ENCODE measurements around the gene PAK2.

DNA sequence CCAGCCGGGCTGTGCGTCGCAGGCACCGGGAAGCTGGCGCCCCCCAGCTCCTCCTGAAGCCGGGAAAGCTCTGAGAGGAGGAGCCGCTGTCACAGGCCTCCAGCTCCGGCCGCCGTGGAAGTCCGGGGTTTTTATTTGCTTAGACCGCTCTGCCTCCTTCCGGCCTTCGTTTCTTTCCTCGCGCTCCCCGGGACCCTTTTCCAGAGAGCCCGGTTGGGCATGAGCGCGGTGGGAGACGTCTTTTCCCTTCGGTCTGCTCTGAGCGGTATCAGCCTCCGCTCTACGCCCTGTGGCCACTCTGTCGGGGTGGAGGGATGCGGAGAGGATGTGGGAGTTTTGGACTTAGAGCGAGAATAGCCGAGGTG, 128.6 kb downstream of the PAK2 start:
- TF ChIP-seq CTCF (IDR thresholded peaks at IDR 0.05) (no peak), TP53 (CRISPR knock-in tag; IDR thresholded peaks at IDR 0.05) (no peak), SP1 (CRISPR knock-in tag; conservative IDR thresholded peaks at IDR 0.05) (no peak), NR3C1 (CRISPR knock-in tag; conservative IDR thresholded peaks at IDR 0.05; ENCODE audit: low read depth) (no peak), FOXK1 (CRISPR knock-in tag; IDR thresholded peaks at IDR 0.05) (no peak), SOX15 (CRISPR knock-in tag; IDR thresholded peaks at IDR 0.05) (no peak), NFYB (CRISPR knock-in tag; conservative IDR thresholded peaks at IDR 0.05; ENCODE audit: low read depth) (no peak), ETV6 (CRISPR knock-in tag; IDR thresholded peaks at IDR 0.05) (no peak)
- TF ChIP-seq, protein P1, sequence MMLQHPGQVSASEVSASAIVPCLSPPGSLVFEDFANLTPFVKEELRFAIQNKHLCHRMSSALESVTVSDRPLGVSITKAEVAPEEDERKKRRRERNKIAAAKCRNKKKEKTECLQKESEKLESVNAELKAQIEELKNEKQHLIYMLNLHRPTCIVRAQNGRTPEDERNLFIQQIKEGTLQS (CRISPR knock-in tag; conservative IDR thresholded peaks at IDR 0.05) = no peak
- TF ChIP-seq, protein P2, sequence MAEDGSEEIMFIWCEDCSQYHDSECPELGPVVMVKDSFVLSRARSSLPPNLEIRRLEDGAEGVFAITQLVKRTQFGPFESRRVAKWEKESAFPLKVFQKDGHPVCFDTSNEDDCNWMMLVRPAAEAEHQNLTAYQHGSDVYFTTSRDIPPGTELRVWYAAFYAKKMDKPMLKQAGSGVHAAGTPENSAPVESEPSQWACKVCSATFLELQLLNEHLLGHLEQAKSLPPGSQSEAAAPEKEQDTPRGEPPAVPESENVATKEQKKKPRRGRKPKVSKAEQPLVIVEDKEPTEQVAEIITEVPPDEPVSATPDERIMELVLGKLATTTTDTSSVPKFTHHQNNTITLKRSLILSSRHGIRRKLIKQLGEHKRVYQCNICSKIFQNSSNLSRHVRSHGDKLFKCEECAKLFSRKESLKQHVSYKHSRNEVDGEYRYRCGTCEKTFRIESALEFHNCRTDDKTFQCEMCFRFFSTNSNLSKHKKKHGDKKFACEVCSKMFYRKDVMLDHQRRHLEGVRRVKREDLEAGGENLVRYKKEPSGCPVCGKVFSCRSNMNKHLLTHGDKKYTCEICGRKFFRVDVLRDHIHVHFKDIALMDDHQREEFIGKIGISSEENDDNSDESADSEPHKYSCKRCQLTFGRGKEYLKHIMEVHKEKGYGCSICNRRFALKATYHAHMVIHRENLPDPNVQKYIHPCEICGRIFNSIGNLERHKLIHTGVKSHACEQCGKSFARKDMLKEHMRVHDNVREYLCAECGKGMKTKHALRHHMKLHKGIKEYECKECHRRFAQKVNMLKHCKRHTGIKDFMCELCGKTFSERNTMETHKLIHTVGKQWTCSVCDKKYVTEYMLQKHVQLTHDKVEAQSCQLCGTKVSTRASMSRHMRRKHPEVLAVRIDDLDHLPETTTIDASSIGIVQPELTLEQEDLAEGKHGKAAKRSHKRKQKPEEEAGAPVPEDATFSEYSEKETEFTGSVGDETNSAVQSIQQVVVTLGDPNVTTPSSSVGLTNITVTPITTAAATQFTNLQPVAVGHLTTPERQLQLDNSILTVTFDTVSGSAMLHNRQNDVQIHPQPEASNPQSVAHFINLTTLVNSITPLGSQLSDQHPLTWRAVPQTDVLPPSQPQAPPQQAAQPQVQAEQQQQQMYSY (CRISPR knock-in tag; IDR thresholded peaks at IDR 0.05) = no peak
- TF ChIP-seq, protein P3, sequence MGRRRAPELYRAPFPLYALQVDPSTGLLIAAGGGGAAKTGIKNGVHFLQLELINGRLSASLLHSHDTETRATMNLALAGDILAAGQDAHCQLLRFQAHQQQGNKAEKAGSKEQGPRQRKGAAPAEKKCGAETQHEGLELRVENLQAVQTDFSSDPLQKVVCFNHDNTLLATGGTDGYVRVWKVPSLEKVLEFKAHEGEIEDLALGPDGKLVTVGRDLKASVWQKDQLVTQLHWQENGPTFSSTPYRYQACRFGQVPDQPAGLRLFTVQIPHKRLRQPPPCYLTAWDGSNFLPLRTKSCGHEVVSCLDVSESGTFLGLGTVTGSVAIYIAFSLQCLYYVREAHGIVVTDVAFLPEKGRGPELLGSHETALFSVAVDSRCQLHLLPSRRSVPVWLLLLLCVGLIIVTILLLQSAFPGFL (CRISPR knock-in tag; IDR thresholded peaks at IDR 0.05; ENCODE audit: borderline replicate concordance) = no peak
- TF ChIP-seq, protein P4, sequence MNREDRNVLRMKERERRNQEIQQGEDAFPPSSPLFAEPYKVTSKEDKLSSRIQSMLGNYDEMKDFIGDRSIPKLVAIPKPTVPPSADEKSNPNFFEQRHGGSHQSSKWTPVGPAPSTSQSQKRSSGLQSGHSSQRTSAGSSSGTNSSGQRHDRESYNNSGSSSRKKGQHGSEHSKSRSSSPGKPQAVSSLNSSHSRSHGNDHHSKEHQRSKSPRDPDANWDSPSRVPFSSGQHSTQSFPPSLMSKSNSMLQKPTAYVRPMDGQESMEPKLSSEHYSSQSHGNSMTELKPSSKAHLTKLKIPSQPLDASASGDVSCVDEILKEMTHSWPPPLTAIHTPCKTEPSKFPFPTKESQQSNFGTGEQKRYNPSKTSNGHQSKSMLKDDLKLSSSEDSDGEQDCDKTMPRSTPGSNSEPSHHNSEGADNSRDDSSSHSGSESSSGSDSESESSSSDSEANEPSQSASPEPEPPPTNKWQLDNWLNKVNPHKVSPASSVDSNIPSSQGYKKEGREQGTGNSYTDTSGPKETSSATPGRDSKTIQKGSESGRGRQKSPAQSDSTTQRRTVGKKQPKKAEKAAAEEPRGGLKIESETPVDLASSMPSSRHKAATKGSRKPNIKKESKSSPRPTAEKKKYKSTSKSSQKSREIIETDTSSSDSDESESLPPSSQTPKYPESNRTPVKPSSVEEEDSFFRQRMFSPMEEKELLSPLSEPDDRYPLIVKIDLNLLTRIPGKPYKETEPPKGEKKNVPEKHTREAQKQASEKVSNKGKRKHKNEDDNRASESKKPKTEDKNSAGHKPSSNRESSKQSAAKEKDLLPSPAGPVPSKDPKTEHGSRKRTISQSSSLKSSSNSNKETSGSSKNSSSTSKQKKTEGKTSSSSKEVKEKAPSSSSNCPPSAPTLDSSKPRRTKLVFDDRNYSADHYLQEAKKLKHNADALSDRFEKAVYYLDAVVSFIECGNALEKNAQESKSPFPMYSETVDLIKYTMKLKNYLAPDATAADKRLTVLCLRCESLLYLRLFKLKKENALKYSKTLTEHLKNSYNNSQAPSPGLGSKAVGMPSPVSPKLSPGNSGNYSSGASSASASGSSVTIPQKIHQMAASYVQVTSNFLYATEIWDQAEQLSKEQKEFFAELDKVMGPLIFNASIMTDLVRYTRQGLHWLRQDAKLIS (CRISPR knock-in tag; IDR thresholded peaks at IDR 0.05; ENCODE audit: borderline replicate concordance) = no peak
- TF ChIP-seq, protein P5, sequence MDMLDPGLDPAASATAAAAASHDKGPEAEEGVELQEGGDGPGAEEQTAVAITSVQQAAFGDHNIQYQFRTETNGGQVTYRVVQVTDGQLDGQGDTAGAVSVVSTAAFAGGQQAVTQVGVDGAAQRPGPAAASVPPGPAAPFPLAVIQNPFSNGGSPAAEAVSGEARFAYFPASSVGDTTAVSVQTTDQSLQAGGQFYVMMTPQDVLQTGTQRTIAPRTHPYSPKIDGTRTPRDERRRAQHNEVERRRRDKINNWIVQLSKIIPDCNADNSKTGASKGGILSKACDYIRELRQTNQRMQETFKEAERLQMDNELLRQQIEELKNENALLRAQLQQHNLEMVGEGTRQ (CRISPR knock-in tag; IDR thresholded peaks at IDR 0.05) = no peak
- TF ChIP-seq, protein P6, sequence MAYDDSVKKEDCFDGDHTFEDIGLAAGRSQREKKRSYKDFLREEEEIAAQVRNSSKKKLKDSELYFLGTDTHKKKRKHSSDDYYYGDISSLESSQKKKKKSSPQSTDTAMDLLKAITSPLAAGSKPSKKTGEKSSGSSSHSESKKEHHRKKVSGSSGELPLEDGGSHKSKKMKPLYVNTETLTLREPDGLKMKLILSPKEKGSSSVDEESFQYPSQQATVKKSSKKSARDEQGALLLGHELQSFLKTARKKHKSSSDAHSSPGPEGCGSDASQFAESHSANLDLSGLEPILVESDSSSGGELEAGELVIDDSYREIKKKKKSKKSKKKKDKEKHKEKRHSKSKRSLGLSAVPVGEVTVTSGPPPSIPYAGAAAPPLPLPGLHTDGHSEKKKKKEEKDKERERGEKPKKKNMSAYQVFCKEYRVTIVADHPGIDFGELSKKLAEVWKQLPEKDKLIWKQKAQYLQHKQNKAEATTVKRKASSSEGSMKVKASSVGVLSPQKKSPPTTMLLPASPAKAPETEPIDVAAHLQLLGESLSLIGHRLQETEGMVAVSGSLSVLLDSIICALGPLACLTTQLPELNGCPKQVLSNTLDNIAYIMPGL (CRISPR knock-in tag; IDR thresholded peaks at IDR 0.05) = peak; percentile 20; the same call in 1 of the 2 replicates

Data from WTC11 (cell line).